Lower leg skin (tissue), 3 donors: ENCODE measurements around the gene IL17B.

Source experiments
- POLR2A ChIP-seq, 2 donors: fragments of 450-650 bp; IDR thresholded peaks; one replicate each; pipeline ENCODE4 v1.6.1; 2016 to 2017; ENCODE audit warnings: antibody characterized with exemption in 2 of 2, mild to moderate bottlenecking in 1 of 2, moderate library complexity in 1 of 2
- TF ChIP-seq, protein P1 (sequence below), 3 donors: fragments of 450-650 bp; IDR thresholded peaks; one replicate each; pipeline ENCODE4 v1.5.1; 2016; ENCODE audit warnings: antibody characterized with exemption in 3 of 3, mild to moderate bottlenecking in 3 of 3, moderate library complexity in 2 of 3

DNA sequence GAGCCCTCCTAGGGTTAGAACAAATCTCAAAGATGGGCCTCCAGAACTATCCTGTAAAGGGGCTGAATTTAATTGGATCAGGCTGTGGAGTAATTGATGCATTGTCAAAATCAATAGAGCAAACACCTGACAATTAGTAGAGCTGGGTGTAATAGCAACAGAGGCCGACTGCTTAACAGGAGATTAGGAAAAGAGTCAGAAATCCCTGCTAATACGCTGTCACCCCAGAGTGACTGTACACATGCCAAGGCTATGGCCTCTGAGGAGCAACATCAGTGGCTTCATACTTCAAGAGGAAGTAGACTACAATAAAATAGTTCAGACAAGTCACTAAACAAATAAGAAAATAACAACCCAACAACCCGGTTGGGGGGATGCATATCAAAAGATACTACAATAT is 52.5 kb downstream of the IL17B start:
- TF ChIP-seq, protein P1, sequence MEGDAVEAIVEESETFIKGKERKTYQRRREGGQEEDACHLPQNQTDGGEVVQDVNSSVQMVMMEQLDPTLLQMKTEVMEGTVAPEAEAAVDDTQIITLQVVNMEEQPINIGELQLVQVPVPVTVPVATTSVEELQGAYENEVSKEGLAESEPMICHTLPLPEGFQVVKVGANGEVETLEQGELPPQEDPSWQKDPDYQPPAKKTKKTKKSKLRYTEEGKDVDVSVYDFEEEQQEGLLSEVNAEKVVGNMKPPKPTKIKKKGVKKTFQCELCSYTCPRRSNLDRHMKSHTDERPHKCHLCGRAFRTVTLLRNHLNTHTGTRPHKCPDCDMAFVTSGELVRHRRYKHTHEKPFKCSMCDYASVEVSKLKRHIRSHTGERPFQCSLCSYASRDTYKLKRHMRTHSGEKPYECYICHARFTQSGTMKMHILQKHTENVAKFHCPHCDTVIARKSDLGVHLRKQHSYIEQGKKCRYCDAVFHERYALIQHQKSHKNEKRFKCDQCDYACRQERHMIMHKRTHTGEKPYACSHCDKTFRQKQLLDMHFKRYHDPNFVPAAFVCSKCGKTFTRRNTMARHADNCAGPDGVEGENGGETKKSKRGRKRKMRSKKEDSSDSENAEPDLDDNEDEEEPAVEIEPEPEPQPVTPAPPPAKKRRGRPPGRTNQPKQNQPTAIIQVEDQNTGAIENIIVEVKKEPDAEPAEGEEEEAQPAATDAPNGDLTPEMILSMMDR (IDR thresholded peaks at IDR 0.05): no peak
- no peak for TF ChIP-seq POLR2A (IDR thresholded peaks at IDR 0.05)
